ENCODE results near the gene TRAPPC4. TPM values are rescaled to one million over a fixed set of nuclear protein-coding genes. Genes with fewer than 3 reads are reported as not detected.
A peak's percentile ranks its signal among the peaks of the same experiment; 100 is the strongest.

TRAPPC4 gene
- total and polyA plus RNA-seq, 7 experiments from 2014 or later, result 70.7 to 123 (median 80.3) TPM

- H3K27me3 Mint-ChIP-seq, result no peaks in the 10 kb centered on the region
- peaks cover 0 to 14% (median 4%) of the 10 kb centered on the region in 5 donors for H3K36me3 Mint-ChIP-seq
- ChIA-PET POLR2A (no interaction called here), CTCF (interaction anchor here (0.6 kb wide), 1 partner anchor 40 kb away, joined by 3 read pairs; no protein-coding TSS in a partner anchor)
- H3K9me3 Mint-ChIP-seq, result no peaks in the 10 kb centered on the region
- Histone ChIP-seq H3K4me1 (ENCODE audit: control insufficient read depth in 2 of 2, insufficient read depth in 2 of 2, low read length in 2 of 2) (no peaks in the 10 kb centered on the region), H3K27ac (ENCODE audit: low read depth, low read length) (no peak overlapping the region), H3K36me3 (ENCODE audit: control insufficient read depth in 2 of 3, insufficient read depth in 3 of 3, low read length in 3 of 3) (peaks cover 0 to 33% (median 7%) of the 10 kb centered on the region in 3 experiments), H3K4me3 (ENCODE audit: low read length) (no peak overlapping the region), H3K9me3 (ENCODE audit: control insufficient read depth in 2 of 3, low read length in 3 of 3) (no peaks in the 10 kb centered on the region), H3K27me3 (ENCODE audit: control insufficient read depth in 2 of 2, insufficient read depth in 2 of 2, low read length in 2 of 2) (no peaks in the 10 kb centered on the region)
- peaks cover 0 to 4% (median 0%) of the 10 kb centered on the region in 7 donors for H3K4me1 Mint-ChIP-seq
- H3K4me3 Mint-ChIP-seq, result no peak overlapping the region
- no peak for DNase-seq
- ATAC-seq, result no peak
- H3K27ac Mint-ChIP-seq, result no peak overlapping the region
- intact Hi-C loops (cut with micrococcal nuclease), result no loop called here
Observed at GRCh38 chr11:119042927-119043326, 24.4 kb downstream of the TRAPPC4 start.

DNA sequence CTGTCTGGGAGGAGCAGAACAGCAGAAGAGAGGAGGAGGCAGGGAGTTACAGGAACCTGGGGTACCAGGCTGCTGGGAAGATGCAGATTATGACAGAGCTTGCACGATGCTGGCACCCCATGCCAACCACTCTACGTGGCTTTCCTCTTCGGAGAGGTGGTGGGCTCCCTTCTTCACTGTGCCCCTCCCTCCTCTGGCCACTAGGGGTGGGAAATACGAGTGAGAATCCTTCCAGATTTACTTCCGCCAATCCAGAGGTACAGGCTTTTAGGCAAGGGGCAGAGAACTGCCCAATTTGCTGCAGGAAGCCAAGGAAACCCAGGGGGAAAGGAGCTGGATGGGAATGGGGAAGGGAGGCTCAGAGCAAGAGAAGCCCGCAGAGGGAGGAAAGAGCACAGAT lies 26.1 kb downstream of the TRAPPC4 start:
- Histone ChIP-seq H3K4me1 (ENCODE audit: control insufficient read depth in 2 of 2, insufficient read depth in 2 of 2, low read length in 2 of 2) (no peaks in the 10 kb centered on the region), H3K9me3 (ENCODE audit: control insufficient read depth in 2 of 3, low read length in 3 of 3) (no peaks in the 10 kb centered on the region), H3K4me3 (ENCODE audit: low read length) (no peak overlapping the region), H3K27ac (ENCODE audit: low read depth, low read length) (no peak overlapping the region), H3K27me3 (ENCODE audit: control insufficient read depth in 2 of 2, insufficient read depth in 2 of 2, low read length in 2 of 2) (no peaks in the 10 kb centered on the region), H3K36me3 (ENCODE audit: control insufficient read depth in 2 of 3, insufficient read depth in 3 of 3, low read length in 3 of 3) (peaks cover 7 to 51% (median 7%) of the 10 kb centered on the region in 3 experiments)
- ATAC-seq, result no peak
- H3K36me3 Mint-ChIP-seq, result peaks cover 4 to 28% (median 8%) of the 10 kb centered on the region in 5 donors
- no peak for DNase-seq
- ChIA-PET CTCF (no interaction called here), POLR2A (interaction anchor here (0.9 to 1.5 kb wide), 2 partner anchors 12 to 26 kb away, joined by 3 to 4 read pairs; partner anchors contain the start of genes RPS25 and TRAPPC4)
- H3K4me1 Mint-ChIP-seq, result peaks cover 0 to 5% (median 0%) of the 10 kb centered on the region in 7 donors
- intact Hi-C loops (cut with micrococcal nuclease), result no loop called here
- peak overlapping the region in 1 of 9 donors; percentile 45 for H3K27ac Mint-ChIP-seq
- no peaks in the 10 kb centered on the region for H3K27me3 Mint-ChIP-seq
- H3K9me3 Mint-ChIP-seq, result no peaks in the 10 kb centered on the region
- H3K4me3 Mint-ChIP-seq, result no peak overlapping the region

DNA sequence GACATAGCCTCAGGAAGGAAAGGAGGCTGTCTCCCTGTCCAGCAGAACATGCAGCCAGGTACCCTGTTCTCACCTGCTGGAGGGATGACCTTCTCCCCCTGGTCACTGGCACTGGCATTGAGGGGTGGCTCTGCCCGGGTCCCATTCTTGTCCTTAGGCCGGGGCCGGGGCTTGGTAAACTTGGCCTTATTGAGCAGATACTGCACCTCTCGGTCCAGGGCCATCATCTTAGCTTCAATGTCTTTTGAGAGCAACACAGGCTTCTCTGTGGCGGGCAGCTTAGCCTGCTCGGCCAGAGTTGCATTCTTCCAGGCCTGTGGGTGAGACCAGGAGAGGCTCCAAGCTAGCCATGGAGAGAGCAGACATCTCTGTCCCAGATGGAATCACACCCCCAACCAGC lies 27.9 kb downstream of the TRAPPC4 start:
- Histone ChIP-seq H3K27me3 (ENCODE audit: control insufficient read depth in 2 of 2, insufficient read depth in 2 of 2, low read length in 2 of 2) (no peaks in the 10 kb centered on the region), H3K4me3 (ENCODE audit: low read length) (no peak overlapping the region), H3K4me1 (ENCODE audit: control insufficient read depth in 2 of 2, insufficient read depth in 2 of 2, low read length in 2 of 2) (no peaks in the 10 kb centered on the region), H3K36me3 (ENCODE audit: control insufficient read depth in 2 of 3, insufficient read depth in 3 of 3, low read length in 3 of 3) (peaks cover 10 to 67% (median 18%) of the 10 kb centered on the region in 3 experiments), H3K27ac (ENCODE audit: low read depth, low read length) (no peak overlapping the region), H3K9me3 (ENCODE audit: control insufficient read depth in 2 of 3, low read length in 3 of 3) (no peaks in the 10 kb centered on the region)
- H3K9me3 Mint-ChIP-seq, result no peaks in the 10 kb centered on the region
- ATAC-seq, result no peak
- H3K4me3 Mint-ChIP-seq, result no peak overlapping the region
- ChIA-PET POLR2A (no interaction called here), CTCF (interaction anchor here (0.6 kb wide), 1 partner anchor 92 kb away, joined by 3 read pairs; no protein-coding TSS in a partner anchor)
- intact Hi-C loops (cut with micrococcal nuclease), result no loop called here
- H3K27ac Mint-ChIP-seq, result no peak overlapping the region
- peaks cover 7 to 40% (median 17%) of the 10 kb centered on the region in 5 donors for H3K36me3 Mint-ChIP-seq
- H3K27me3 Mint-ChIP-seq, result no peaks in the 10 kb centered on the region
- no peak for DNase-seq
- peaks cover 0 to 5% (median 0%) of the 10 kb centered on the region in 7 donors for H3K4me1 Mint-ChIP-seq

GRCh38 chr11:119047205-119047604 lies 28.6 kb downstream of the TRAPPC4 start:
- peaks cover 7 to 45% (median 19%) of the 10 kb centered on the region in 5 donors for H3K36me3 Mint-ChIP-seq
- DNase-seq (no peak), ATAC-seq (no peak)
- peaks cover 0 to 6% (median 0%) of the 10 kb centered on the region in 7 donors for H3K4me1 Mint-ChIP-seq
- Histone ChIP-seq H3K4me3 (ENCODE audit: low read length) (no peak overlapping the region), H3K27me3 (ENCODE audit: control insufficient read depth in 2 of 2, insufficient read depth in 2 of 2, low read length in 2 of 2) (no peaks in the 10 kb centered on the region), H3K4me1 (ENCODE audit: control insufficient read depth in 2 of 2, insufficient read depth in 2 of 2, low read length in 2 of 2) (no peaks in the 10 kb centered on the region), H3K27ac (ENCODE audit: low read depth, low read length) (no peak overlapping the region), H3K36me3 (ENCODE audit: control insufficient read depth in 2 of 3, insufficient read depth in 3 of 3, low read length in 3 of 3) (peaks cover 13 to 74% (median 24%) of the 10 kb centered on the region in 3 experiments), H3K9me3 (ENCODE audit: control insufficient read depth in 2 of 3, low read length in 3 of 3) (no peaks in the 10 kb centered on the region)
- no peaks in the 10 kb centered on the region for H3K9me3 Mint-ChIP-seq
- ChIA-PET CTCF (no interaction called here), POLR2A (interaction anchor here (1.2 to 1.4 kb wide), 2 partner anchors 9 to 50 kb away, joined by 3 to 4 read pairs; partner anchors contain the start of gene HYOU1)
- H3K27me3 Mint-ChIP-seq, result no peaks in the 10 kb centered on the region
- no peak overlapping the region for H3K27ac Mint-ChIP-seq
- intact Hi-C loops (cut with micrococcal nuclease), result no loop called here
- H3K4me3 Mint-ChIP-seq, result no peak overlapping the region

DNA sequence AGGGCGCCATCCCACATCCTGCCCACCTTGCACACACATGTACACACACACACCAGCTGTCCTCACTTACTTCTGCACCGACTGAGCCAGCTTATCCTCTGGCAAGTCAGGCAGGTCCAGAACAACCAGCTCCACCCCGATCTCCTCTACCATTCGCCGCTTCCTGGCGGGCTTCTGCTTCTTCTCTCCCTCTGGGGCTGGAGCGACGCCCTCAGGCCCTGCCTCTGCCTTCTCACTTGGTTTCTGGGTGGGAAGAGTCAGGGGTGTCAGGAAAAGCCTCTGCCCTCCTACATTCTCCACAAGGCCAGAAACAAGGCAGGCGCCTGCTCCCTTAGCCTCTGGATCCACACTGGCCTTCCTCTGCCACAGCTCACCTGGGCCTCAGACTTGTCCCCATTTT lies 30.1 kb downstream of the TRAPPC4 start:
- Mint-ChIP-seq H3K4me3 (peak overlapping the region in 1 of 10 donors; percentile 38), H3K27ac (no peak overlapping the region), H3K9me3 (no peaks in the 10 kb centered on the region), H3K36me3 (peaks cover 7 to 58% (median 31%) of the 10 kb centered on the region in 5 donors), H3K4me1 (peaks cover 1 to 11% (median 6%) of the 10 kb centered on the region in 7 donors), H3K27me3 (no peaks in the 10 kb centered on the region)
- peaks cover 18 to 88% (median 38%) of the 10 kb centered on the region in 3 experiments for H3K36me3 ChIP-seq (ENCODE audit: control insufficient read depth in 2 of 3, insufficient read depth in 3 of 3, low read length in 3 of 3)
- no peaks in the 10 kb centered on the region for H3K4me1 ChIP-seq (ENCODE audit: control insufficient read depth in 2 of 2, insufficient read depth in 2 of 2, low read length in 2 of 2)
- H3K9me3 ChIP-seq (ENCODE audit: control insufficient read depth in 2 of 3, low read length in 3 of 3), result no peaks in the 10 kb centered on the region
- ChIA-PET CTCF (interaction anchor here (0.8 kb wide), 1 partner anchor 17 kb away, joined by 3 read pairs; no protein-coding TSS in a partner anchor), POLR2A (interaction anchor here (1.2 to 1.7 kb wide), 3 partner anchors 8 to 19 kb away, joined by 3 to 6 read pairs (median 4); partner anchors contain the start of genes HYOU1 and VPS11)
- H3K4me3 ChIP-seq (ENCODE audit: low read length), result no peak overlapping the region
- H3K27ac ChIP-seq (ENCODE audit: low read depth, low read length), result no peak overlapping the region
- intact Hi-C loops (cut with micrococcal nuclease), result no loop called here
- ATAC-seq (no peak), DNase-seq (no peak)
- H3K27me3 ChIP-seq (ENCODE audit: control insufficient read depth in 2 of 2, insufficient read depth in 2 of 2, low read length in 2 of 2), result no peaks in the 10 kb centered on the region

GRCh38 chr11:119049081-119049480 lies 30.5 kb downstream of the TRAPPC4 start:
- ATAC-seq, result no peak
- no peak overlapping the region for H3K27ac Mint-ChIP-seq
- H3K27me3 Mint-ChIP-seq, result no peaks in the 10 kb centered on the region
- ChIA-PET CTCF (no interaction called here), POLR2A (interaction anchor here (1.2 to 1.7 kb wide), 2 partner anchors 13 to 19 kb away, joined by 3 to 6 read pairs; partner anchors contain the start of gene VPS11)
- no peaks in the 10 kb centered on the region for H3K27me3 ChIP-seq (ENCODE audit: control insufficient read depth in 2 of 2, insufficient read depth in 2 of 2, low read length in 2 of 2)
- H3K36me3 ChIP-seq (ENCODE audit: control insufficient read depth in 2 of 3, insufficient read depth in 3 of 3, low read length in 3 of 3), result peaks cover 18 to 93% (median 43%) of the 10 kb centered on the region in 3 experiments
- no peaks in the 10 kb centered on the region for H3K9me3 Mint-ChIP-seq
- no peaks in the 10 kb centered on the region for H3K9me3 ChIP-seq (ENCODE audit: control insufficient read depth in 2 of 3, low read length in 3 of 3)
- no peak overlapping the region for H3K4me3 Mint-ChIP-seq
- H3K4me1 ChIP-seq (ENCODE audit: control insufficient read depth in 2 of 2, insufficient read depth in 2 of 2, low read length in 2 of 2), result no peaks in the 10 kb centered on the region
- no peak overlapping the region for H3K27ac ChIP-seq (ENCODE audit: low read depth, low read length)
- peaks cover 5 to 13% (median 7%) of the 10 kb centered on the region in 7 donors for H3K4me1 Mint-ChIP-seq
- intact Hi-C loops (cut with micrococcal nuclease), result no loop called here
- no peak overlapping the region for H3K4me3 ChIP-seq (ENCODE audit: low read length)
- no peak for DNase-seq
- H3K36me3 Mint-ChIP-seq, result peaks cover 7 to 62% (median 35%) of the 10 kb centered on the region in 5 donors

Measured in naive thymus-derived CD4-positive, alpha-beta T cell (primary cell).